ENCODE data around the gene SNAI3. TPM values are rescaled to one million over a fixed set of nuclear protein-coding genes. Genes with fewer than 3 reads are reported as not detected.

The SNAI3 gene
- total and polyA plus RNA-seq, 2 of the 4 experiments (the other 2 are of a cell fraction) = 0.21 TPM; not detected in 1

DNA sequence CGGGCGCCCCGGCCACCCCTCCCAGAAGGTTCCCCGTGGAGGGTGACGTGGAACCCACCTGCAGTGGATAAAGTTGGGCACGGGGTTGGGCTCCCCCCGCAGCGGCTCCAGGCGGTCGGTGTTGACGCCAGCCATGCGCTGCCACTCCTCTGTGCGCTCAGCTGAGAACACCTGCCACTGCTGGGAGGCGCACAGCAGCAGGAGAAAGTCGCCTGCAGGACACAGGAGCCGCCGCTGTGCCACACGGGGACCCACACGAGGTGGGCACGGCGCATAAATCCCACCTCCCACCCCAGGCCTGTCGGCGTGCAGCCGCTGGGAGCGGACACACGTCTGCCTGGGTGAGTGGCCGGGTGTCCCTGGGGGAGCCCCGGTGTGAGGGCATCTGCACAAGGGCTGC lies 40.7 kb upstream of the SNAI3 start:
- H3K23ac ChIP-seq (ENCODE audit: low read depth, low read length) = no peak overlapping the region
- no peaks in the 10 kb centered on the region for H3K9me3 ChIP-seq (ENCODE audit: control insufficient read depth, insufficient read depth, low read length)
- no peak overlapping the region for H2AK5ac ChIP-seq (ENCODE audit: low read depth, low read length)
- H4K5ac ChIP-seq (ENCODE audit: low read depth, low read length) = no peak overlapping the region
- H2BK5ac ChIP-seq (ENCODE audit: low read depth, low read length, poor library complexity, severe bottlenecking) = no peak overlapping the region
- TF ChIP-seq POLR2A (IDR thresholded peaks at IDR 0.05; ENCODE audit: low read depth, low read length) (no peak), RAD21 (IDR thresholded peaks at IDR 0.05; ENCODE audit: low read length) (no peak), RCOR1 (IDR thresholded peaks at IDR 0.05; ENCODE audit: insufficient replicate concordance, low read length) (no peak), CHD1 (IDR thresholded peaks at IDR 0.05; ENCODE audit: low read depth, low read length) (no peak), SMC3 (IDR thresholded peaks at IDR 0.05; ENCODE audit: low read depth, low read length) (no peak), FOS (IDR thresholded peaks at IDR 0.05; ENCODE audit: low read depth, low read length) (no peak), MAFK (IDR thresholded peaks at IDR 0.05; ENCODE audit: low read depth, low read length) (no peak), MAZ (IDR thresholded peaks at IDR 0.05; ENCODE audit: borderline replicate concordance, low read depth, low read length) (no peak), MXI1 (IDR thresholded peaks at IDR 0.05; ENCODE audit: borderline replicate concordance, low read depth, low read length) (no peak), NFE2L2 (IDR thresholded peaks at IDR 0.05; ENCODE audit: low read depth, low read length) (no peak), CEBPB (IDR thresholded peaks at IDR 0.05; ENCODE audit: low read depth, low read length) (no peak), BHLHE40 (IDR thresholded peaks at IDR 0.05; ENCODE audit: low read depth, low read length) (no peak), RFX5 (IDR thresholded peaks at IDR 0.05; ENCODE audit: low read depth, low read length) (no peak)
- TF ChIP-seq, protein P1, sequence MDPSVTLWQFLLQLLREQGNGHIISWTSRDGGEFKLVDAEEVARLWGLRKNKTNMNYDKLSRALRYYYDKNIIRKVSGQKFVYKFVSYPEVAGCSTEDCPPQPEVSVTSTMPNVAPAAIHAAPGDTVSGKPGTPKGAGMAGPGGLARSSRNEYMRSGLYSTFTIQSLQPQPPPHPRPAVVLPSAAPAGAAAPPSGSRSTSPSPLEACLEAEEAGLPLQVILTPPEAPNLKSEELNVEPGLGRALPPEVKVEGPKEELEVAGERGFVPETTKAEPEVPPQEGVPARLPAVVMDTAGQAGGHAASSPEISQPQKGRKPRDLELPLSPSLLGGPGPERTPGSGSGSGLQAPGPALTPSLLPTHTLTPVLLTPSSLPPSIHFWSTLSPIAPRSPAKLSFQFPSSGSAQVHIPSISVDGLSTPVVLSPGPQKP (IDR thresholded peaks at IDR 0.05; ENCODE audit: borderline replicate concordance, low read depth, low read length) = no peak
- TF ChIP-seq, protein P2, sequence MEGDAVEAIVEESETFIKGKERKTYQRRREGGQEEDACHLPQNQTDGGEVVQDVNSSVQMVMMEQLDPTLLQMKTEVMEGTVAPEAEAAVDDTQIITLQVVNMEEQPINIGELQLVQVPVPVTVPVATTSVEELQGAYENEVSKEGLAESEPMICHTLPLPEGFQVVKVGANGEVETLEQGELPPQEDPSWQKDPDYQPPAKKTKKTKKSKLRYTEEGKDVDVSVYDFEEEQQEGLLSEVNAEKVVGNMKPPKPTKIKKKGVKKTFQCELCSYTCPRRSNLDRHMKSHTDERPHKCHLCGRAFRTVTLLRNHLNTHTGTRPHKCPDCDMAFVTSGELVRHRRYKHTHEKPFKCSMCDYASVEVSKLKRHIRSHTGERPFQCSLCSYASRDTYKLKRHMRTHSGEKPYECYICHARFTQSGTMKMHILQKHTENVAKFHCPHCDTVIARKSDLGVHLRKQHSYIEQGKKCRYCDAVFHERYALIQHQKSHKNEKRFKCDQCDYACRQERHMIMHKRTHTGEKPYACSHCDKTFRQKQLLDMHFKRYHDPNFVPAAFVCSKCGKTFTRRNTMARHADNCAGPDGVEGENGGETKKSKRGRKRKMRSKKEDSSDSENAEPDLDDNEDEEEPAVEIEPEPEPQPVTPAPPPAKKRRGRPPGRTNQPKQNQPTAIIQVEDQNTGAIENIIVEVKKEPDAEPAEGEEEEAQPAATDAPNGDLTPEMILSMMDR (conservative IDR thresholded peaks at IDR 0.05; ENCODE audit: low read depth, low read length) = no peak
- TF ChIP-seq, protein P3, sequence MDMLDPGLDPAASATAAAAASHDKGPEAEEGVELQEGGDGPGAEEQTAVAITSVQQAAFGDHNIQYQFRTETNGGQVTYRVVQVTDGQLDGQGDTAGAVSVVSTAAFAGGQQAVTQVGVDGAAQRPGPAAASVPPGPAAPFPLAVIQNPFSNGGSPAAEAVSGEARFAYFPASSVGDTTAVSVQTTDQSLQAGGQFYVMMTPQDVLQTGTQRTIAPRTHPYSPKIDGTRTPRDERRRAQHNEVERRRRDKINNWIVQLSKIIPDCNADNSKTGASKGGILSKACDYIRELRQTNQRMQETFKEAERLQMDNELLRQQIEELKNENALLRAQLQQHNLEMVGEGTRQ (IDR thresholded peaks at IDR 0.05; ENCODE audit: low read depth, low read length) = no peak
- H3K27me3 ChIP-seq (ENCODE audit: control insufficient read depth, insufficient read depth, low read length) = no peaks in the 10 kb centered on the region
- H3K9me1 ChIP-seq (ENCODE audit: insufficient read depth, low read length) = no peaks in the 10 kb centered on the region; the same call in 1 of the 2 replicates
- peaks cover 15% of the 10 kb centered on the region for H4K20me1 ChIP-seq (ENCODE audit: insufficient read depth, low read length)
- H3K56ac ChIP-seq (ENCODE audit: extremely low read depth, insufficient read depth, low read length) = no peak overlapping the region
- WGBS, 2 experiments (ENCODE audit: extremely low coverage in 2 of 2, insufficient read length in 1 of 2) = 96% methylated on average over 5 of the region's 28 CpGs; no CpG with 5 or more reads in 1 of the 2 experiments
- no peak overlapping the region for H4K91ac ChIP-seq (ENCODE audit: insufficient read depth, low read depth, low read length)
- intact Hi-C loops (cut with micrococcal nuclease) (no loop called here), in situ Hi-C loops (cut with MboI; ENCODE audit: low sequenced_read_pairs) (no loop called here), dilution Hi-C loops (cut with HindIII; ENCODE audit: low sequenced_read_pairs, unreplicated experiment) (no loop called here)
- POLR2A ChIA-PET (ENCODE audit: unreplicated experiment) = no interaction called here
- no peak overlapping the region for H2BK15ac ChIP-seq (ENCODE audit: low read depth, low read length)
- H3K4ac ChIP-seq (ENCODE audit: low read depth, low read length) = no peak overlapping the region
- no peak overlapping the region for H3K4me2 ChIP-seq (ENCODE audit: low read depth, low read length)
- no peak overlapping the region for H3K14ac ChIP-seq (replicated peaks; ENCODE audit: low read depth, low read length)
- H3K18ac ChIP-seq (ENCODE audit: low read depth, low read length) = no peak overlapping the region
- CTCF ChIA-PET = no interaction called here
- no TSS peak for BruUV-seq (replicated peaks)
- no peak overlapping the region for H2AFZ ChIP-seq (replicated peaks; ENCODE audit: low read length, poor library complexity)
- H3K4me3 ChIP-seq (ENCODE audit: insufficient read depth, low read depth, low read length) = no peak overlapping the region
- no peak overlapping the region for H2BK20ac ChIP-seq (ENCODE audit: low read depth, low read length)
- H3K4me1 ChIP-seq (ENCODE audit: control insufficient read depth, insufficient read depth, low read length) = no peaks in the 10 kb centered on the region
- H3K9ac ChIP-seq (ENCODE audit: low read depth, low read length) = no peak overlapping the region
- H3K36me3 ChIP-seq (ENCODE audit: control insufficient read depth, insufficient read depth, low read length) = peaks cover 78% of the 10 kb centered on the region
- no peak overlapping the region for H2AK9ac ChIP-seq (replicated peaks; ENCODE audit: low read depth, low read length, poor library complexity)
- ATAC-seq (ENCODE audit: low read depth) = no peak
- DNase-seq = no peak
- H2BK120ac ChIP-seq (ENCODE audit: low read depth, low read length) = no peak overlapping the region
- H3K27ac ChIP-seq (ENCODE audit: insufficient read depth, low read length) = no peak overlapping the region
- H4K8ac ChIP-seq (ENCODE audit: low read depth in 2 of 2, low read length in 2 of 2) = no peak overlapping the region
- H3K79me1 ChIP-seq (ENCODE audit: low read depth in 1 of 2, low read length in 2 of 2) = peaks cover 0 to 22% of the 10 kb centered on the region in 2 experiments; a peak in 2 of 4 replicates

Data from IMR-90 (cell line).